SK-N-SH (cell line): ENCODE measurements around the gene CTRB1.

Experiments used
- POLR2AphosphoS5 ChIP-seq: IDR thresholded peaks from 2 replicates; pipeline ENCODE4 v1.6.1; 2012; ENCODE audit warnings: low read depth, low read length
- TF ChIP-seq, protein P1 (sequence below): fragments of 200-600 bp; sonication (generic); IDR thresholded peaks from 2 replicates; pipeline ENCODE4 v1.6.1; 2017; ENCODE audit warnings: antibody characterized with exemption, mild to moderate bottlenecking, moderate library complexity

DNA sequence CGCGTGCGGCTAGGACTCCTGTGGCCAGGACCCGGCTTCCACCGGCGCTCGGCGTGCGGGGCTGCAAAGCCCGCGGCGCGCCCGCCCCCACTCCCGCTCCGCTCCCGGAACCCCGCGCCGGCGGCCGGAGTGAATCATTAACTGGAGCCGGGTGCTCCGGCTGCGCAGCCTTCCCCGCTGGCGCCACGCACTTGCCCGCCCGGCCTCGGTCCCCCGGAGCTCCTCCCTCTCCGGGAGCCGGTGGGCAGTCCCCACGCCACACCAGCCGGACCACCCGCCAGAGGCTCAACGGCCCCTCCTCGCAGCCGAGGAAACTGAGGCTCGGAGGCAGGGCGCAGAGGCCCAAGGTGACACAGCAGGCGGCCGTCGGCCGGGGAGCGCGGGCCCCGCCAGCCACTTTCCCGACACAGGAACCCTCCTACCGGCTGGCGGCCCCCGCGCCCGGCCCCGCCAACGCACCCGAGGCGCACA lies 32.1 kb downstream of the CTRB1 start:
- TF ChIP-seq, protein P1, sequence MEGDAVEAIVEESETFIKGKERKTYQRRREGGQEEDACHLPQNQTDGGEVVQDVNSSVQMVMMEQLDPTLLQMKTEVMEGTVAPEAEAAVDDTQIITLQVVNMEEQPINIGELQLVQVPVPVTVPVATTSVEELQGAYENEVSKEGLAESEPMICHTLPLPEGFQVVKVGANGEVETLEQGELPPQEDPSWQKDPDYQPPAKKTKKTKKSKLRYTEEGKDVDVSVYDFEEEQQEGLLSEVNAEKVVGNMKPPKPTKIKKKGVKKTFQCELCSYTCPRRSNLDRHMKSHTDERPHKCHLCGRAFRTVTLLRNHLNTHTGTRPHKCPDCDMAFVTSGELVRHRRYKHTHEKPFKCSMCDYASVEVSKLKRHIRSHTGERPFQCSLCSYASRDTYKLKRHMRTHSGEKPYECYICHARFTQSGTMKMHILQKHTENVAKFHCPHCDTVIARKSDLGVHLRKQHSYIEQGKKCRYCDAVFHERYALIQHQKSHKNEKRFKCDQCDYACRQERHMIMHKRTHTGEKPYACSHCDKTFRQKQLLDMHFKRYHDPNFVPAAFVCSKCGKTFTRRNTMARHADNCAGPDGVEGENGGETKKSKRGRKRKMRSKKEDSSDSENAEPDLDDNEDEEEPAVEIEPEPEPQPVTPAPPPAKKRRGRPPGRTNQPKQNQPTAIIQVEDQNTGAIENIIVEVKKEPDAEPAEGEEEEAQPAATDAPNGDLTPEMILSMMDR, result no peak
- no peak for TF ChIP-seq POLR2AphosphoS5
